ENCODE results near the gene PEDS1. TPM values are rescaled to one million over a fixed set of nuclear protein-coding genes. Genes with fewer than 3 reads are reported as not detected.

Gene PEDS1
- total and polyA plus RNA-seq, 2 of the 13 experiments (the other 11 are each of a cell fraction or from before 2014, with no cell fraction given): 30.5 to 93.9 TPM

- ChIA-PET POLR2A (interaction anchor here (0.8 to 2.8 kb wide), 3 partner anchors 8 to 26 kb away, joined by 3 to 13 read pairs (median 4); no protein-coding TSS in a partner anchor), CTCF (ENCODE audit: low intra/inter-chr PET ratio, low total read pairs) (no interaction called here)
- Histone ChIP-seq H3K4me2 (ENCODE audit: low read depth, low read length) (no peak overlapping the region; the same call in 1 of the 2 replicates), H3K4me1 (ENCODE audit: insufficient read depth, low read length) (peaks cover 63% of the 10 kb centered on the region), H2AFZ (ENCODE audit: low read length) (no peak overlapping the region), H3K27ac (ENCODE audit: extremely low read length, insufficient read depth, low read length) (peak overlapping the region; percentile 0), H3K4me3 (replicated peaks in 1 of 3; ENCODE audit: insufficient read depth in 1 of 3, low read depth in 2 of 3, low read length in 3 of 3) (no peak overlapping the region), H4K20me1 (ENCODE audit: insufficient read depth, low read length) (no peaks in the 10 kb centered on the region; the same call in 1 of the 2 replicates), H3K9ac (ENCODE audit: insufficient read depth, low read depth, low read length) (peak overlapping the region; percentile 15; the same call in 1 of the 2 replicates), H3K27me3 (ENCODE audit: control insufficient read depth in 1 of 2, insufficient read depth in 2 of 2, low read length in 2 of 2) (no peaks in the 10 kb centered on the region), H3K36me3 (replicated peaks in 1 of 2; ENCODE audit: control insufficient read depth in 1 of 2, insufficient read depth in 2 of 2, low read length in 2 of 2) (peaks cover 27 to 59% of the 10 kb centered on the region in 2 experiments), H3K9me3 (ENCODE audit: low read length) (no peaks in the 10 kb centered on the region), H3K79me2 (ENCODE audit: insufficient read depth, low read length) (peaks cover 53% of the 10 kb centered on the region)
- 84% methylated on average over 17 of the region's 17 CpGs for WGBS (ENCODE audit: low lambda C conversion rate)
- intact Hi-C loops (cut with micrococcal nuclease; ENCODE audit: unreplicated experiment) (no loop called here), in situ Hi-C loops (cut with HindIII; ENCODE audit: extremely low pct_ligation_motif_present, low pct_unique_long_range_greater_than_20kb) (no loop called here)
- BruUV-seq (replicated peaks): no TSS peak
- no peak for ATAC-seq
- no peak for FAIRE-seq
- DNase-seq (ENCODE audit: low spot score): no peak
- no peak for TF ChIP-seq ZNF44 (CRISPR knock-in tag; IDR thresholded peaks at IDR 0.05)
- TF ChIP-seq ZNF598 (CRISPR knock-in tag; IDR thresholded peaks at IDR 0.05; ENCODE audit: borderline replicate concordance): 0 out of 2 replicates have a peak, but pooled peaks have one; percentile 23
- TF ChIP-seq SP5 (CRISPR knock-in tag; IDR thresholded peaks at IDR 0.05; ENCODE audit: borderline replicate concordance, low read depth): peak; percentile 54; the same call in 1 of the 2 replicates
- 0 out of 2 replicates have a peak, but pooled peaks have one; percentile 52 for TF ChIP-seq FOXO4 (CRISPR knock-in tag; conservative IDR thresholded peaks at IDR 0.05)
- TF ChIP-seq SOX5 (CRISPR knock-in tag; IDR thresholded peaks at IDR 0.05; ENCODE audit: borderline replicate concordance): peak; percentile 31; the same call in 1 of the 2 replicates
- no peak for TF ChIP-seq IKZF1 (IDR thresholded peaks at IDR 0.05)
- 0 out of 2 replicates have a peak, but pooled peaks have one; percentile 7 for TF ChIP-seq CBX5 (CRISPR knock-in tag; IDR thresholded peaks at IDR 0.05; ENCODE audit: borderline replicate concordance)
- TF ChIP-seq ZNF605 (CRISPR knock-in tag; IDR thresholded peaks at IDR 0.05): 0 out of 2 replicates have a peak, but pooled peaks have one; percentile 26
- no peak for TF ChIP-seq ZBTB37 (CRISPR knock-in tag; IDR thresholded peaks at IDR 0.05)
- TF ChIP-seq FOXA1 (IDR thresholded peaks at IDR 0.05): no peak
- 0 out of 2 replicates have a peak, but pooled peaks have one; percentile 11 for TF ChIP-seq FOXA1 (CRISPR knock-in tag; IDR thresholded peaks at IDR 0.05)
- peak; percentile 48 for TF ChIP-seq YY1 (IDR thresholded peaks at IDR 0.05; ENCODE audit: insufficient read depth, insufficient replicate concordance, low read depth, low read length)
- TF ChIP-seq MAX (IDR thresholded peaks at IDR 0.05): 0 out of 2 replicates have a peak, but pooled peaks have one; percentile 7
- 0 out of 2 replicates have a peak, but pooled peaks have one; percentile 33 for TF ChIP-seq SIX4 (CRISPR knock-in tag; IDR thresholded peaks at IDR 0.05)
- TF ChIP-seq ZNF687 (CRISPR knock-in tag; IDR thresholded peaks at IDR 0.05): peak; percentile 75
- peak; percentile 77; the same call in 1 of the 2 replicates for TF ChIP-seq ETV5 (CRISPR knock-in tag; IDR thresholded peaks at IDR 0.05; ENCODE audit: borderline replicate concordance)
Observed at GRCh38 chr20:50146732-50147662, 6.5 kb downstream of the PEDS1 start.

All from HepG2 (cell line).